ENCODE results near the gene GIPC3. TPM values are rescaled to one million over a fixed set of nuclear protein-coding genes. Genes with fewer than 3 reads are reported as not detected.

Gene GIPC3
- total and polyA plus RNA-seq, 5 donors from 2014 or later: 0.10 to 0.52 TPM; not detected in 3

- Mint-ChIP-seq H3K27ac (no peak overlapping the region), H3K27me3 (peaks cover 4% of the 10 kb centered on the region), H3K4me3 (no peak overlapping the region), H3K4me1 (peaks cover 0 to 15% (median 7%) of the 10 kb centered on the region in 4 donors), H3K9me3 (peaks cover 0 to 1% (median 0%) of the 10 kb centered on the region in 7 donors), H3K36me3 (peaks cover 8% of the 10 kb centered on the region)
- ATAC-seq (ENCODE audit: low read depth in 2 of 2) (no peak), DNase-seq (no peak)
- no peaks in the 10 kb centered on the region for H3K9me3 ChIP-seq (ENCODE audit: control insufficient read depth in 2 of 2, low read length in 2 of 2)
- H3K27me3 ChIP-seq (ENCODE audit: control insufficient read depth, insufficient read depth, low read length): no peaks in the 10 kb centered on the region
- H3K4me1 ChIP-seq (ENCODE audit: control insufficient read depth, insufficient read depth, low read length, poor library complexity, severe bottlenecking): peaks cover 7% of the 10 kb centered on the region
- no peak overlapping the region for H3K4me3 ChIP-seq (ENCODE audit: low read depth, low read length)
- H3K36me3 ChIP-seq (ENCODE audit: control insufficient read depth, insufficient read depth, low read length): no peaks in the 10 kb centered on the region
- H3K27ac ChIP-seq (ENCODE audit: insufficient read depth, low read length, poor library complexity, severe bottlenecking): no peak overlapping the region
Measured at GRCh38 chr19:3631053-3631861, 46.0 kb downstream of the GIPC3 start.

GRCh38 chr19:3632098-3632497, 46.8 kb downstream of the GIPC3 start:
- Mint-ChIP-seq H3K4me3 (no peak overlapping the region), H3K27ac (no peak overlapping the region)
- DNase-seq: no peak

GRCh38 chr19:3632739-3633558, 47.7 kb downstream of the GIPC3 start:
- H3K27ac ChIP-seq (ENCODE audit: insufficient read depth, low read length, poor library complexity, severe bottlenecking): no peak overlapping the region
- no peak overlapping the region for H3K4me3 ChIP-seq (ENCODE audit: low read depth, low read length)
- no peaks in the 10 kb centered on the region for H3K4me1 ChIP-seq (ENCODE audit: control insufficient read depth, insufficient read depth, low read length, poor library complexity, severe bottlenecking)
- H3K36me3 ChIP-seq (ENCODE audit: control insufficient read depth, insufficient read depth, low read length): no peaks in the 10 kb centered on the region
- Mint-ChIP-seq H3K27ac (no peak overlapping the region), H3K36me3 (peaks cover 8% of the 10 kb centered on the region), H3K4me1 (peaks cover 0 to 2% (median 0%) of the 10 kb centered on the region in 4 donors), H3K9me3 (peaks cover 0 to 1% (median 0%) of the 10 kb centered on the region in 7 donors), H3K4me3 (no peak overlapping the region), H3K27me3 (no peaks in the 10 kb centered on the region)
- DNase-seq (no peak), ATAC-seq (ENCODE audit: low read depth in 2 of 2) (no peak)
- H3K9me3 ChIP-seq (ENCODE audit: control insufficient read depth in 2 of 2, low read length in 2 of 2): no peaks in the 10 kb centered on the region
- no peaks in the 10 kb centered on the region for H3K27me3 ChIP-seq (ENCODE audit: control insufficient read depth, insufficient read depth, low read length)

More at GRCh38 chr19:3632098-3632497, 46.8 kb downstream of the GIPC3 start:
- Histone ChIP-seq H3K27me3 (ENCODE audit: control insufficient read depth, insufficient read depth, low read length) (no peaks in the 10 kb centered on the region), H3K4me1 (ENCODE audit: control insufficient read depth, insufficient read depth, low read length, poor library complexity, severe bottlenecking) (peaks cover 4% of the 10 kb centered on the region), H3K9me3 (ENCODE audit: control insufficient read depth in 2 of 2, low read length in 2 of 2) (no peaks in the 10 kb centered on the region), H3K27ac (ENCODE audit: insufficient read depth, low read length, poor library complexity, severe bottlenecking) (no peak overlapping the region), H3K4me3 (ENCODE audit: low read depth, low read length) (no peak overlapping the region), H3K36me3 (ENCODE audit: control insufficient read depth, insufficient read depth, low read length) (no peaks in the 10 kb centered on the region)
- ATAC-seq (ENCODE audit: low read depth in 2 of 2): no peak
- Mint-ChIP-seq H3K9me3 (peaks cover 0 to 1% (median 0%) of the 10 kb centered on the region in 7 donors), H3K4me1 (peaks cover 0 to 8% (median 2%) of the 10 kb centered on the region in 4 donors), H3K27me3 (no peaks in the 10 kb centered on the region), H3K36me3 (peaks cover 8% of the 10 kb centered on the region)

GRCh38 chr19:3633559-3633988, 48.3 kb downstream of the GIPC3 start:
- Mint-ChIP-seq H3K27me3 (no peaks in the 10 kb centered on the region), H3K4me3 (no peak overlapping the region), H3K9me3 (peaks cover 0 to 1% (median 0%) of the 10 kb centered on the region in 7 donors), H3K27ac (no peak overlapping the region), H3K36me3 (peaks cover 8% of the 10 kb centered on the region), H3K4me1 (peaks cover 0 to 2% (median 0%) of the 10 kb centered on the region in 4 donors)
- Histone ChIP-seq H3K27ac (ENCODE audit: insufficient read depth, low read length, poor library complexity, severe bottlenecking) (no peak overlapping the region), H3K36me3 (ENCODE audit: control insufficient read depth, insufficient read depth, low read length) (peaks cover 1% of the 10 kb centered on the region), H3K9me3 (ENCODE audit: control insufficient read depth in 2 of 2, low read length in 2 of 2) (no peaks in the 10 kb centered on the region), H3K4me3 (ENCODE audit: low read depth, low read length) (no peak overlapping the region), H3K4me1 (ENCODE audit: control insufficient read depth, insufficient read depth, low read length, poor library complexity, severe bottlenecking) (no peaks in the 10 kb centered on the region), H3K27me3 (ENCODE audit: control insufficient read depth, insufficient read depth, low read length) (no peaks in the 10 kb centered on the region)
- ATAC-seq (ENCODE audit: low read depth in 2 of 2): no peak
- no peak for DNase-seq

- no peak for DNase-seq
- Mint-ChIP-seq H3K4me1 (peaks cover 0 to 2% (median 0%) of the 10 kb centered on the region in 4 donors), H3K4me3 (peak overlapping the region in 1 of 4 donors; percentile 46), H3K27ac (no peak overlapping the region), H3K9me3 (peaks cover 0 to 1% (median 0%) of the 10 kb centered on the region in 7 donors), H3K36me3 (peaks cover 8% of the 10 kb centered on the region), H3K27me3 (no peaks in the 10 kb centered on the region)
- Histone ChIP-seq H3K4me3 (ENCODE audit: low read depth, low read length) (no peak overlapping the region), H3K4me1 (ENCODE audit: control insufficient read depth, insufficient read depth, low read length, poor library complexity, severe bottlenecking) (no peaks in the 10 kb centered on the region), H3K36me3 (ENCODE audit: control insufficient read depth, insufficient read depth, low read length) (peaks cover 5% of the 10 kb centered on the region), H3K9me3 (ENCODE audit: control insufficient read depth in 2 of 2, low read length in 2 of 2) (no peaks in the 10 kb centered on the region), H3K27ac (ENCODE audit: insufficient read depth, low read length, poor library complexity, severe bottlenecking) (no peak overlapping the region), H3K27me3 (ENCODE audit: control insufficient read depth, insufficient read depth, low read length) (no peaks in the 10 kb centered on the region)
- ATAC-seq (ENCODE audit: low read depth in 2 of 2): no peak
Measured at GRCh38 chr19:3634496-3635045, 49.3 kb downstream of the GIPC3 start.

GRCh38 chr19:3636506-3636905, 51.2 kb downstream of the GIPC3 start:
- Mint-ChIP-seq H3K27ac (no peak overlapping the region), H3K4me1 (no peaks in the 10 kb centered on the region), H3K27me3 (no peaks in the 10 kb centered on the region), H3K9me3 (peaks cover 0 to 1% (median 0%) of the 10 kb centered on the region in 7 donors), H3K4me3 (no peak overlapping the region), H3K36me3 (peaks cover 5% of the 10 kb centered on the region)
- Histone ChIP-seq H3K4me3 (ENCODE audit: low read depth, low read length) (no peak overlapping the region), H3K4me1 (ENCODE audit: control insufficient read depth, insufficient read depth, low read length, poor library complexity, severe bottlenecking) (no peaks in the 10 kb centered on the region), H3K27me3 (ENCODE audit: control insufficient read depth, insufficient read depth, low read length) (no peaks in the 10 kb centered on the region), H3K36me3 (ENCODE audit: control insufficient read depth, insufficient read depth, low read length) (peaks cover 7% of the 10 kb centered on the region), H3K27ac (ENCODE audit: insufficient read depth, low read length, poor library complexity, severe bottlenecking) (no peak overlapping the region), H3K9me3 (ENCODE audit: control insufficient read depth in 2 of 2, low read length in 2 of 2) (no peaks in the 10 kb centered on the region)
- DNase-seq (no peak), ATAC-seq (ENCODE audit: low read depth in 2 of 2) (no peak)

- Mint-ChIP-seq H3K27me3 (no peaks in the 10 kb centered on the region), H3K4me3 (no peak overlapping the region), H3K4me1 (no peaks in the 10 kb centered on the region), H3K36me3 (peaks cover 5% of the 10 kb centered on the region), H3K27ac (no peak overlapping the region), H3K9me3 (peaks cover 0 to 1% (median 0%) of the 10 kb centered on the region in 7 donors)
- Histone ChIP-seq H3K9me3 (ENCODE audit: control insufficient read depth in 2 of 2, low read length in 2 of 2) (no peaks in the 10 kb centered on the region), H3K27ac (ENCODE audit: insufficient read depth, low read length, poor library complexity, severe bottlenecking) (no peak overlapping the region), H3K36me3 (ENCODE audit: control insufficient read depth, insufficient read depth, low read length) (peaks cover 7% of the 10 kb centered on the region), H3K4me3 (ENCODE audit: low read depth, low read length) (no peak overlapping the region), H3K4me1 (ENCODE audit: control insufficient read depth, insufficient read depth, low read length, poor library complexity, severe bottlenecking) (no peaks in the 10 kb centered on the region), H3K27me3 (ENCODE audit: control insufficient read depth, insufficient read depth, low read length) (no peaks in the 10 kb centered on the region)
- no peak for DNase-seq
- no peak for ATAC-seq (ENCODE audit: low read depth in 2 of 2)
Measured at GRCh38 chr19:3636962-3637361, 51.7 kb downstream of the GIPC3 start.
